HCT116 (cell line): ENCODE results near the gene RIMS1. TPM values are rescaled to one million over a fixed set of nuclear protein-coding genes. Genes with fewer than 3 reads are reported as not detected.

Source experiments
- ATAC-seq: fragments of 200-7000 bp; cut with Tn5 transposase; 2 replicates; pipeline ENCODE4 v1.9.1; 2020; ENCODE audit warnings: mild to moderate bottlenecking, moderate library complexity
- BruUV-seq: library from RNA; stranded (reverse); fragments of 400-500 nt; replicated peaks from 2 replicates; lab custom pipeline; 2021; lab: Mats Ljungman, UMichigan
- CTCF ChIA-PET: fragments of 300-600 bp; sonication (Branson Sonifier 250); formaldehyde crosslinking; loops from one replicate; lab custom pipeline; 2021; ENCODE audit warnings: antibody characterized with exemption; lab: Charles Lee
- POLR2A ChIA-PET: fragments of 300-600, 350-600 bp; sonication (Branson Sonifier 250); formaldehyde crosslinking; loops from one replicate; lab custom pipeline; 2021; ENCODE audit warnings: antibody characterized with exemption; lab: Charles Lee
- RAD21 ChIA-PET, 2 experiments: fragments of 300-600 bp; sonication (Branson Sonifier 250); formaldehyde crosslinking; loops; one replicate each; lab custom pipeline; 2023; ENCODE audit warnings: low total read pairs in 2 of 2; ENCODE audit not compliant: uncharacterized antibody in 2 of 2, unreplicated experiment in 2 of 2, low non-redundant PET in 1 of 2; lab: Charles Lee
- DNase-seq: peaks from one replicate; pipeline ENCODE4 v3.0.0-alpha.2; 2010; ENCODE audit warnings: low read depth, low spot score
- H2AFZ ChIP-seq: fragments of 200-600 bp; shearing (Covaris generic), sonication (generic); 2 replicates; pipeline ENCODE4 v1.6.1; 2017; ENCODE audit warnings: low read depth, mixed run types, mixed read lengths, antibody characterized with exemption, low read length; ENCODE audit not compliant: poor library complexity, severe bottlenecking
- H3K27ac ChIP-seq: 2 replicates; pipeline ENCODE4 v1.5.1; 2012; ENCODE audit warnings: low read depth, low read length
- H3K27me3 ChIP-seq: fragments of 200-600 bp; sonication (generic); 2 replicates; pipeline ENCODE4 v1.6.1; 2016; ENCODE audit warnings: mixed run types, low read length, mixed read lengths; ENCODE audit not compliant: insufficient read depth
- H3K36me3 ChIP-seq, 2 experiments: fragments of 200-500 bp in 1 of 2; fragments of 200-600 bp in 1 of 2; sonication (Bioruptor generic) in 1 of 2; sonication (generic) in 1 of 2; 2 replicates each; pipeline versions ENCODE4 v1.5.1 to v1.6.1; 2014 to 2016; ENCODE audit warnings: low read length in 2 of 2, inconsistent platforms in 1 of 2, mixed read lengths in 1 of 2, mixed run types in 1 of 2; ENCODE audit not compliant: insufficient read depth in 2 of 2, control insufficient read depth in 1 of 2
- H3K4me1 ChIP-seq, 2 experiments: fragments of 200-600 bp in 1 of 2; sonication (generic) in 1 of 2; 2 replicates each; pipeline versions ENCODE4 v1.5.1 to v1.6.1; 2012 to 2017; ENCODE audit warnings: low read length in 2 of 2, inconsistent platforms in 1 of 2, mild to moderate bottlenecking in 1 of 2, mixed read lengths in 1 of 2, mixed run types in 1 of 2, moderate library complexity in 1 of 2; ENCODE audit not compliant: insufficient read depth in 2 of 2, control insufficient read depth in 1 of 2
- H3K4me2 ChIP-seq: fragments of 200-600 bp; sonication (generic); 2 replicates; pipeline ENCODE4 v1.6.1; 2017; ENCODE audit warnings: mixed run types, low read length, mixed read lengths
- H3K4me3 ChIP-seq, 2 experiments: fragments of 200-600 bp in 1 of 2; sonication (generic) in 1 of 2; replicated peaks in 1 of 2; 2 replicates each; pipeline ENCODE4 v1.5.1; 2011 to 2016; ENCODE audit warnings: low read length in 2 of 2, control low read depth in 1 of 2, low read depth in 1 of 2, mild to moderate bottlenecking in 1 of 2, mixed read lengths in 1 of 2, mixed run types in 1 of 2
- H3K79me2 ChIP-seq: fragments of 200-600 bp; sonication (generic); 2 replicates; pipeline ENCODE4 v1.6.1; 2017; ENCODE audit warnings: mild to moderate bottlenecking, mixed run types, low read length, moderate library complexity, mixed read lengths; ENCODE audit not compliant: insufficient read depth
- H3K9ac ChIP-seq: fragments of 200-600 bp; sonication (generic); 2 replicates; pipeline ENCODE4 v1.6.1; 2016; ENCODE audit warnings: low read length, mixed read lengths
- H3K9me2 ChIP-seq: fragments of 200-600 bp; sonication (generic), shearing (Covaris generic); 2 replicates; pipeline ENCODE4 v1.6.1; 2017; ENCODE audit warnings: mixed run types, mild to moderate bottlenecking, moderate library complexity; ENCODE audit not compliant: insufficient read depth
- H3K9me3 ChIP-seq, 2 experiments: fragments of 200-500 bp in 1 of 2; fragments of 200-600 bp in 1 of 2; sonication (Bioruptor generic) in 1 of 2; sonication (generic) in 1 of 2; 2 replicates each; pipeline ENCODE4 v1.6.1; 2014 to 2017; ENCODE audit warnings: low read length in 2 of 2, mixed read lengths in 2 of 2, inconsistent platforms in 1 of 2, low read depth in 1 of 2, mild to moderate bottlenecking in 1 of 2, mixed run types in 1 of 2, moderate library complexity in 1 of 2; ENCODE audit not compliant: control insufficient read depth in 1 of 2, insufficient read depth in 1 of 2
- H4K20me1 ChIP-seq: fragments of 200-600 bp; sonication (generic), shearing (Covaris generic); 2 replicates; pipeline ENCODE4 v1.6.1; 2017; ENCODE audit warnings: mixed run types, mild to moderate bottlenecking, moderate library complexity; ENCODE audit not compliant: insufficient read depth
- ELF1 ChIP-seq: IDR thresholded peaks from 2 replicates; pipeline ENCODE4 v1.6.1; 2012; ENCODE audit warnings: low read depth, borderline replicate concordance
- EZH2phosphoT487 ChIP-seq: fragments of 200-600 bp; IDR thresholded peaks from 2 replicates; pipeline ENCODE4 v1.6.1; 2018; ENCODE audit warnings: antibody characterized with exemption, borderline replicate concordance
- JUND ChIP-seq: IDR thresholded peaks from 2 replicates; pipeline ENCODE4 v1.6.1; 2012
- POLR2A ChIP-seq: IDR thresholded peaks from 2 replicates; pipeline ENCODE4 v1.7.0; 2011; ENCODE audit warnings: borderline replicate concordance; ENCODE audit not compliant: insufficient read depth, insufficient read length; ENCODE audit errors: extremely low read depth
- POLR2AphosphoS5 ChIP-seq: IDR thresholded peaks from 2 replicates; pipeline ENCODE4 v1.6.1; 2011; ENCODE audit warnings: mild to moderate bottlenecking, low read depth, low read length, moderate library complexity
- RAD21 ChIP-seq: IDR thresholded peaks from 2 replicates; pipeline ENCODE4 v1.6.1; 2012; ENCODE audit warnings: low read depth, mild to moderate bottlenecking
- SIN3A ChIP-seq: IDR thresholded peaks from 2 replicates; pipeline ENCODE4 v1.6.1; 2012; ENCODE audit warnings: low read depth
- SRF ChIP-seq: IDR thresholded peaks from 2 replicates; pipeline ENCODE4 v1.6.1; 2012; ENCODE audit warnings: low read depth
- TCF7L2 ChIP-seq: IDR thresholded peaks from 2 replicates; pipeline ENCODE4 v1.7.0; 2011; ENCODE audit warnings: borderline replicate concordance, inconsistent platforms; ENCODE audit not compliant: insufficient read depth, insufficient read length; ENCODE audit errors: extremely low read depth
- YY1 ChIP-seq: IDR thresholded peaks from 2 replicates; pipeline ENCODE4 v1.6.1; 2011; ENCODE audit warnings: low read length, low read depth, moderate library complexity, mild to moderate bottlenecking; ENCODE audit not compliant: insufficient replicate concordance; ENCODE audit errors: extremely low read depth
- ZFX ChIP-seq: fragments of 450-650 bp; IDR thresholded peaks from 2 replicates; pipeline ENCODE4 v1.6.1; 2017
- ZNF274 ChIP-seq: fragments of 200-500 bp; sonication (Bioruptor generic); IDR thresholded peaks from 2 replicates; pipeline ENCODE4 v1.6.1; 2014; ENCODE audit warnings: mild to moderate bottlenecking, low read depth, low read length, inconsistent platforms
- intact Hi-C: fragments of 100-400 bp; cut with micrococcal nuclease; formaldehyde crosslinking; loops from 2 replicates; pipeline ENCODE4 v1.10.0; 2022
- total RNA-seq: library from RNA; stranded (reverse); gene quantifications from one replicate; pipeline ENCODE4 v1.2.1, GENCODE V29; 2021; ENCODE audit not compliant: unreplicated experiment
- TF ChIP-seq, protein P1 (sequence below), 3 experiments: fragments of 200-600 bp in 1 of 3; sonication (generic) in 1 of 3; IDR thresholded peaks in 2 of 3; conservative IDR thresholded peaks in 1 of 3; 2 replicates each; pipeline ENCODE4 v1.5.1; 2012 to 2017; ENCODE audit warnings: low read depth in 2 of 3, low read length in 2 of 3, antibody characterized with exemption in 1 of 3, borderline replicate concordance in 1 of 3, control low read depth in 1 of 3, mild to moderate bottlenecking in 1 of 3, mixed read lengths in 1 of 3, mixed run types in 1 of 3, moderate library complexity in 1 of 3; ENCODE audit not compliant: insufficient read depth in 1 of 3
- TF ChIP-seq, protein P2 (sequence below): IDR thresholded peaks from 2 replicates; pipeline ENCODE4 v1.6.1; 2012; ENCODE audit warnings: low read depth
- TF ChIP-seq, protein P3 (sequence below): IDR thresholded peaks from 2 replicates; pipeline ENCODE4 v1.6.1; 2012

Gene RIMS1
- total RNA-seq, 1 experiment from 2014 or later, result not detected

DNA sequence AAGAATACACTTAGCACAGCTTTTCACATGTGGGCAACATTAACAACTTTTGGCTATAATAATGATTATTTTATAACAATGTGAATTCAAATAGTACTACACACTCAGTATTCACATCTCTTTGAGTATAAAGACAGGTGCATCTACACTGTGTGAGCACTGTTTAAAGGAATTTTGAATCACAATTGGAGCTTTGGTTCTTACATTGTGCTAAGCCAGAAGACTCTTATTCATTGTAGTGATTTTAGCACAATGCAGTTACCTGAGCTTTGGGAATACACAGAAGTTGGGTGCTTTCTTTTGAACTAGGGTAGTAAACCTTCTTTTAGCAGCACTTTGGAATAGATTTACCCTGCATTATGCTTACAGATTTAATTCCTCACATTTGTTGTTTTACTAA lies 20.5 kb downstream of the RIMS1 start:
- Histone ChIP-seq H4K20me1 (no peaks in the 10 kb centered on the region; the same call in 1 of the 2 replicates), H3K27ac (no peak overlapping the region), H2AFZ (no peak overlapping the region), H3K9me2 (no peaks in the 10 kb centered on the region), H3K4me1 (no peaks in the 10 kb centered on the region), H3K9ac (no peak overlapping the region), H3K27me3 (no peaks in the 10 kb centered on the region), H3K4me3 (no peak overlapping the region), H3K36me3 (no peaks in the 10 kb centered on the region), H3K9me3 (peaks cover 1 to 5% of the 10 kb centered on the region in 2 experiments; a peak in 1 of 4 replicates), H3K4me2 (no peak overlapping the region), H3K79me2 (no peaks in the 10 kb centered on the region)
- no TSS peak for BruUV-seq
- intact Hi-C loops, result no loop called here
- POLR2A ChIA-PET, result no interaction called here
- CTCF ChIA-PET, result no interaction called here
- TF ChIP-seq EZH2phosphoT487, result no peak
- TF ChIP-seq SRF, result no peak
- no peak for TF ChIP-seq RAD21
- TF ChIP-seq YY1, result no peak
- no peak for TF ChIP-seq POLR2AphosphoS5
- no peak for TF ChIP-seq ZNF274
- no peak for TF ChIP-seq ELF1
- DNase-seq (no peak), ATAC-seq (no peak)
- RAD21 ChIA-PET, result no interaction called here

DNA sequence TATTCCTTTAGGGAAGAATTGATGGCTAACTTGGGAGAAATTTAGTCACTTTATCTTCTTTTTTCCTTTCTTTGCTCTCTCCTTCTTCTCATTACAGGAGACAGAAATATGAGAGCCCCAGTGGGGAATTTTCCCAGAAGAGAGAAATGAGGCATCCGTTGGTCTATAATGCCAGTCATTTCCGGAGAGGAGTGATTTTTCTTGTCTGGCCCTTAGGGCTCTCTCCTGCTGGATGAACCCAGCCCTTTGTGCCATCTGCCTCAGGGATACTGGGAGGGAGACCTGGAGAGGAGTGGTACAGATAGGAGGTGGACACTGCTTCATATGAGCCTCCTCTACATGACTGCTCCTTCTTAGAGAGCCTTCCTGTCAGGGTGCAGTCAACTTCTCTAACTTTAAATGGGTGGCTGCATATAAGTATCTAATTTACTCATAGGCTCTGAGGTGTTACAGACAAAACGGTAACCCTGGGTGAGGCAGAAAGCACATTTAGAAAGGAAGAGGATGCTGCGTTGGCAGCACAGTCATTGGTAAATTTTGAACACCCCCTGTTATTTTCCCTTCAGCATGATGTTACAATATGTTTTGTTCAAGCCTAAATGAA lies 21.9 kb downstream of the RIMS1 start:
- DNase-seq (no peak), ATAC-seq (no peak)
- H3K4me3 ChIP-seq, result no peak overlapping the region
- H3K79me2 ChIP-seq, result no peaks in the 10 kb centered on the region
- ChIA-PET RAD21 (no interaction called here), CTCF (no interaction called here), POLR2A (no interaction called here)
- no peaks in the 10 kb centered on the region for H3K27me3 ChIP-seq
- intact Hi-C loops, result no loop called here
- H3K4me2 ChIP-seq, result no peak overlapping the region
- no TSS peak for BruUV-seq
- H3K36me3 ChIP-seq, result no peaks in the 10 kb centered on the region
- H2AFZ ChIP-seq, result no peak overlapping the region
- no peaks in the 10 kb centered on the region for H3K4me1 ChIP-seq
- H3K9me2 ChIP-seq, result no peaks in the 10 kb centered on the region
- no peaks in the 10 kb centered on the region; the same call in 1 of the 2 replicates for H4K20me1 ChIP-seq
- H3K9me3 ChIP-seq, result peaks cover 3 to 5% of the 10 kb centered on the region in 2 experiments; a peak in 1 of 4 replicates
- H3K27ac ChIP-seq, result no peak overlapping the region
- no peak overlapping the region for H3K9ac ChIP-seq
- no peak for TF ChIP-seq TCF7L2
- TF ChIP-seq ZFX, result no peak
- no peak for TF ChIP-seq SIN3A
- TF ChIP-seq EZH2phosphoT487, result no peak
- no peak for TF ChIP-seq ZNF274
- no peak for TF ChIP-seq POLR2A
- TF ChIP-seq JUND, result no peak
- TF ChIP-seq, protein P1, sequence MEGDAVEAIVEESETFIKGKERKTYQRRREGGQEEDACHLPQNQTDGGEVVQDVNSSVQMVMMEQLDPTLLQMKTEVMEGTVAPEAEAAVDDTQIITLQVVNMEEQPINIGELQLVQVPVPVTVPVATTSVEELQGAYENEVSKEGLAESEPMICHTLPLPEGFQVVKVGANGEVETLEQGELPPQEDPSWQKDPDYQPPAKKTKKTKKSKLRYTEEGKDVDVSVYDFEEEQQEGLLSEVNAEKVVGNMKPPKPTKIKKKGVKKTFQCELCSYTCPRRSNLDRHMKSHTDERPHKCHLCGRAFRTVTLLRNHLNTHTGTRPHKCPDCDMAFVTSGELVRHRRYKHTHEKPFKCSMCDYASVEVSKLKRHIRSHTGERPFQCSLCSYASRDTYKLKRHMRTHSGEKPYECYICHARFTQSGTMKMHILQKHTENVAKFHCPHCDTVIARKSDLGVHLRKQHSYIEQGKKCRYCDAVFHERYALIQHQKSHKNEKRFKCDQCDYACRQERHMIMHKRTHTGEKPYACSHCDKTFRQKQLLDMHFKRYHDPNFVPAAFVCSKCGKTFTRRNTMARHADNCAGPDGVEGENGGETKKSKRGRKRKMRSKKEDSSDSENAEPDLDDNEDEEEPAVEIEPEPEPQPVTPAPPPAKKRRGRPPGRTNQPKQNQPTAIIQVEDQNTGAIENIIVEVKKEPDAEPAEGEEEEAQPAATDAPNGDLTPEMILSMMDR (IDR thresholded peaks at IDR 0.05 in 2 of 3, conservative IDR thresholded peaks at IDR 0.05 in 1 of 3; ENCODE audit: borderline replicate concordance in 1 of 3, insufficient read depth in 1 of 3, low read depth in 2 of 3, low read length in 2 of 3), result no peak
- TF ChIP-seq POLR2AphosphoS5, result no peak
- TF ChIP-seq, protein P2, sequence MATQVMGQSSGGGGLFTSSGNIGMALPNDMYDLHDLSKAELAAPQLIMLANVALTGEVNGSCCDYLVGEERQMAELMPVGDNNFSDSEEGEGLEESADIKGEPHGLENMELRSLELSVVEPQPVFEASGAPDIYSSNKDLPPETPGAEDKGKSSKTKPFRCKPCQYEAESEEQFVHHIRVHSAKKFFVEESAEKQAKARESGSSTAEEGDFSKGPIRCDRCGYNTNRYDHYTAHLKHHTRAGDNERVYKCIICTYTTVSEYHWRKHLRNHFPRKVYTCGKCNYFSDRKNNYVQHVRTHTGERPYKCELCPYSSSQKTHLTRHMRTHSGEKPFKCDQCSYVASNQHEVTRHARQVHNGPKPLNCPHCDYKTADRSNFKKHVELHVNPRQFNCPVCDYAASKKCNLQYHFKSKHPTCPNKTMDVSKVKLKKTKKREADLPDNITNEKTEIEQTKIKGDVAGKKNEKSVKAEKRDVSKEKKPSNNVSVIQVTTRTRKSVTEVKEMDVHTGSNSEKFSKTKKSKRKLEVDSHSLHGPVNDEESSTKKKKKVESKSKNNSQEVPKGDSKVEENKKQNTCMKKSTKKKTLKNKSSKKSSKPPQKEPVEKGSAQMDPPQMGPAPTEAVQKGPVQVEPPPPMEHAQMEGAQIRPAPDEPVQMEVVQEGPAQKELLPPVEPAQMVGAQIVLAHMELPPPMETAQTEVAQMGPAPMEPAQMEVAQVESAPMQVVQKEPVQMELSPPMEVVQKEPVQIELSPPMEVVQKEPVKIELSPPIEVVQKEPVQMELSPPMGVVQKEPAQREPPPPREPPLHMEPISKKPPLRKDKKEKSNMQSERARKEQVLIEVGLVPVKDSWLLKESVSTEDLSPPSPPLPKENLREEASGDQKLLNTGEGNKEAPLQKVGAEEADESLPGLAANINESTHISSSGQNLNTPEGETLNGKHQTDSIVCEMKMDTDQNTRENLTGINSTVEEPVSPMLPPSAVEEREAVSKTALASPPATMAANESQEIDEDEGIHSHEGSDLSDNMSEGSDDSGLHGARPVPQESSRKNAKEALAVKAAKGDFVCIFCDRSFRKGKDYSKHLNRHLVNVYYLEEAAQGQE, result no peak
- no peak for TF ChIP-seq RAD21
- TF ChIP-seq, protein P3, sequence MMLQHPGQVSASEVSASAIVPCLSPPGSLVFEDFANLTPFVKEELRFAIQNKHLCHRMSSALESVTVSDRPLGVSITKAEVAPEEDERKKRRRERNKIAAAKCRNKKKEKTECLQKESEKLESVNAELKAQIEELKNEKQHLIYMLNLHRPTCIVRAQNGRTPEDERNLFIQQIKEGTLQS, result no peak
